MM.1S (cell line): ENCODE results near the gene NANS.

Experiments
- EZH2phosphoT487 ChIP-seq: fragments of 300-600 bp; sonication (generic); IDR thresholded peaks from 2 replicates; pipeline ENCODE4 v1.6.1; 2018; ENCODE audit warnings: antibody characterized with exemption, low read length
- TF ChIP-seq, protein P1 (sequence below): fragments of 300-600 bp; sonication (generic); IDR thresholded peaks from 2 replicates; pipeline ENCODE4 v1.5.1; 2016; ENCODE audit warnings: antibody characterized with exemption, low read length, mixed read lengths

DNA sequence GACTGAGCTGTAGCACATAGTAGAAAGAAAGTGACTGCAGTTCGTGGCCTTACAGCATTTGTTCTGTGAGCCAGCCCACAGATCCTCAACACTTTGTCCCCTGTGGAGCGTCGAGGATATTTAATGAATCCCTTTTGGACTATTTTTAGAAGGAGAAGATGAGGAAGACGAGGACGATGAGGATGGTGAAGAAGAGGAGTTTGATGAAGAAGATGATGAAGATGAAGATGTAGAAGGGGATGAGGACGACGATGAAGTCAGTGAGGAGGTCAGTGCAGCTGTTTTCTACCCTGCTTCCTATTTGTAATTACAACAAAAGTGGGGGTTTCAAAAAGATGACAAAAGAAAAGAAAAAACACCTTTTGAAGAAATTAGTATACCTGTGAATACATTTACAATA is 45.4 kb upstream of the NANS start:
- TF ChIP-seq, protein P1, sequence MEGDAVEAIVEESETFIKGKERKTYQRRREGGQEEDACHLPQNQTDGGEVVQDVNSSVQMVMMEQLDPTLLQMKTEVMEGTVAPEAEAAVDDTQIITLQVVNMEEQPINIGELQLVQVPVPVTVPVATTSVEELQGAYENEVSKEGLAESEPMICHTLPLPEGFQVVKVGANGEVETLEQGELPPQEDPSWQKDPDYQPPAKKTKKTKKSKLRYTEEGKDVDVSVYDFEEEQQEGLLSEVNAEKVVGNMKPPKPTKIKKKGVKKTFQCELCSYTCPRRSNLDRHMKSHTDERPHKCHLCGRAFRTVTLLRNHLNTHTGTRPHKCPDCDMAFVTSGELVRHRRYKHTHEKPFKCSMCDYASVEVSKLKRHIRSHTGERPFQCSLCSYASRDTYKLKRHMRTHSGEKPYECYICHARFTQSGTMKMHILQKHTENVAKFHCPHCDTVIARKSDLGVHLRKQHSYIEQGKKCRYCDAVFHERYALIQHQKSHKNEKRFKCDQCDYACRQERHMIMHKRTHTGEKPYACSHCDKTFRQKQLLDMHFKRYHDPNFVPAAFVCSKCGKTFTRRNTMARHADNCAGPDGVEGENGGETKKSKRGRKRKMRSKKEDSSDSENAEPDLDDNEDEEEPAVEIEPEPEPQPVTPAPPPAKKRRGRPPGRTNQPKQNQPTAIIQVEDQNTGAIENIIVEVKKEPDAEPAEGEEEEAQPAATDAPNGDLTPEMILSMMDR: no peak
- no peak for TF ChIP-seq EZH2phosphoT487
